T follicular helper cell (primary cell): ENCODE measurements around the gene DMXL2.

Experiments used
- DNase-seq: peaks from one replicate; pipeline ENCODE4 v3.0.0-alpha.2; 2020; ENCODE audit warnings: low read depth

DMXL2 gene

DNA sequence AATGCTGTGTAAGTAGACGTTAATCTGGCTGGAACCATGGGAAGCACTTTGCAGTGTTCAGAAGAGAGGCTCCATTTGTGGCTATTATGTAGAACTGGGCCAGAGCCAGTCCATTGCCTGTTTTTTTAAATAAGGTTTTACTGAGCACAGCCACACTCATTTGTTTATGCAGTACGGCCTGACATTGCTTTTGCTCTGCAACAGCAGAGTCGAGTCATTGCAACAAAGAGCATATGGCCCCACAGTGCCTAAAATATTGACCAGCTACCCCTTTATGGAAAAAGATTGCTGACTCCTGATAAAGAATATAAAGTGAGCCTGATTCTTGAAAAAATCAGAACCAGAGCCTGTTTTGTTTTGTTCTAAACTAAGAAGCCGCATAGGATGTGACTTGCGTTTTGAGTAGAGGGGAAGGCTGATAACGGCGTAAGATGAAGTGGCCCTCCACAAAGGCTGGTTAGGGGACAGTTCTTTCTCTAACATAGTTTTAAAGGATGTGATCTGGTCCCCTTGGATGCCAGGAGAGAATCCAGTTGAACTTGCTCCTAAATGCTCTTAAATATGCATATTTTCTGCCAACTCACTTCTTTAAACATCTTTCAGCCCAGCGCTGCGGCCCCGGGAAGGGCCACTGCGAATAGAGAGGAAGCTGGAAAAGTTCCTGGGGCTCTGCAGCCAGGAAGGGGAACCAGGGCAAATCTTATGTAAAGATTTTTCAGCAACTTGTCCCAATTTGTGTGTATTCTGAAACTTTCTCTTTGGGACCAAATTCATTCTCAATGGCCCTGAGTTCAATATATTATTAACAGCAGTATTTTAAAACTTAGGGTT lies 216.7 kb downstream of the DMXL2 start:
- no peak for DNase-seq

- no peak for DNase-seq
Measured at GRCh38 chr15:51403946-51404695, 218.4 kb downstream of the DMXL2 start.

DNA sequence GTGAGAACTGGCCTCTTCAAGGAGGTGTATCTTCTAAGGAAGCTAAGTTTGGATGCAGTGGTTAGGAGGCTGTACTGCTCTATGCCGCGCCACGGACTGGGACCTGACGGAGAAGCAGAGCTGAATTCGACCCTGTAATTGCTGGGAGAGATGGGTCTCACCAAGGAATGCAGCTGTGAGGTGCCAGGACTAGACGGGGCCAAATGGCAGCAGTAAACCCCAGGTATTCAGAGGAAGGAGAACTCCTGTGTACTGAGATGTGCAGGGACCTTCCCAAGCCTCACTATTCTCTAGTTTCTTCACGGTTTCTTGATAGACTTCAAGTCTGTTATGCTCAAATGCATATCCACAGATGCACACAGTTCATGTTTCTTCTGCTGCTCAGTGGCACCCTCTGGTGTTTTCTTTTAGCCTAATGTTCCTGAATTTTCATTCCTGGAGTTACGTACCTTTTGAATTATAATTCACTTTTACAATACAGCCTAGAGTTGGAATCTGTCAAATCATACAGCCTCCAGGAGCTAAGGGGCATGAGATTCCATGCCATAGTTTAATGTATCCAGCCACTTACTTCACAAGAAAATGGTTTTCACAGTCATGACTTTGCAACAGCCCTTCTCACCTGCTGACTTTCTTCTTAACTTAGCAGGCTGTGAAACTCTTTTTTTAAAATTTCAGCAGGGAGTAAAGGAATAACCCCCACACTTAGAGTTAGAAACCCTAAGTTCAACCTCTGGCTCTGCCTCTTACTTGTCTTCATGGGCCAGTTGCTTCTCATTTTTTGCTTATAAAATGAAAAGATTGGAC lies 219.3 kb downstream of the DMXL2 start:
- DNase-seq = no peak

DNA sequence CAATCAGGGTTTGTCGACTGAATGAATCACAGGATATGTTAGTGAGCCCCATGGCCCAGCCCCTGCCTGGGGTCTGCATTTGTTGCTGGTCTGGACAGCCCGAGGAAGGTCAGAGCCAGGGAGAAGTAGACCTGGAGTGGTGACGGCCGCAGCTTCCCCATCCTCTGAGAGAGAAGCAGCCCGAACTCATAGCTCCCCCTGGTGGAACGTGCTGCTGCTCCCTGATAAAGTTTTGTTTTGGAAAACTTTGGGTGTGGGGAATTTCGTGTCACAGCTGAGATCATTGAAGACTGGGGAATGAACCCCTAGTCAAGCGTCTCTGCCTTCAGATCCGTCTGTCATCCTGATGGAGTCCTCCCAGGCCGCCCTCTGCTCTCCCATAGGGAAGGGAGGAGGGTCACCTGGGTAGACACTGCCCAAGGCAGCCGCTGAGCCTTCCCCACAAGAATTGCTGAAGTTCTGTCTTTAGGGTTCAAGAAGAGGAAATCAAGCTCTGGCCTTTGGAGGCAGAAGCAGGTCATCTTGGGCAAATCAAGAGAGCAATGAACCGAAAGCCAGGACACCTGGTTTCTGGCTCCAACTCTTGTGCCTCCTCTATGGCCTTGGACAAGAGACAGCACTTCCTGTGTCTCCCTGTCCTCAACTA lies 220.6 kb downstream of the DMXL2 start:
- DNase-seq = no peak

GRCh38 chr15:51401051-51401780 lies 221.4 kb downstream of the DMXL2 start:
- DNase-seq = no peak

- no peak for DNase-seq
Measured at GRCh38 chr15:51398626-51399025, 223.9 kb downstream of the DMXL2 start.
